ENCODE results near the gene RFC4.
A peak's percentile ranks its signal among the peaks of the same experiment; 100 is the strongest.
"Not testable (repeated sequence)": the region's sequence is repeated elsewhere in the genome, so short reads cannot be mapped to it uniquely, and the experiment has no call there.

RFC4 gene, protein sequence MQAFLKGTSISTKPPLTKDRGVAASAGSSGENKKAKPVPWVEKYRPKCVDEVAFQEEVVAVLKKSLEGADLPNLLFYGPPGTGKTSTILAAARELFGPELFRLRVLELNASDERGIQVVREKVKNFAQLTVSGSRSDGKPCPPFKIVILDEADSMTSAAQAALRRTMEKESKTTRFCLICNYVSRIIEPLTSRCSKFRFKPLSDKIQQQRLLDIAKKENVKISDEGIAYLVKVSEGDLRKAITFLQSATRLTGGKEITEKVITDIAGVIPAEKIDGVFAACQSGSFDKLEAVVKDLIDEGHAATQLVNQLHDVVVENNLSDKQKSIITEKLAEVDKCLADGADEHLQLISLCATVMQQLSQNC

DNA sequence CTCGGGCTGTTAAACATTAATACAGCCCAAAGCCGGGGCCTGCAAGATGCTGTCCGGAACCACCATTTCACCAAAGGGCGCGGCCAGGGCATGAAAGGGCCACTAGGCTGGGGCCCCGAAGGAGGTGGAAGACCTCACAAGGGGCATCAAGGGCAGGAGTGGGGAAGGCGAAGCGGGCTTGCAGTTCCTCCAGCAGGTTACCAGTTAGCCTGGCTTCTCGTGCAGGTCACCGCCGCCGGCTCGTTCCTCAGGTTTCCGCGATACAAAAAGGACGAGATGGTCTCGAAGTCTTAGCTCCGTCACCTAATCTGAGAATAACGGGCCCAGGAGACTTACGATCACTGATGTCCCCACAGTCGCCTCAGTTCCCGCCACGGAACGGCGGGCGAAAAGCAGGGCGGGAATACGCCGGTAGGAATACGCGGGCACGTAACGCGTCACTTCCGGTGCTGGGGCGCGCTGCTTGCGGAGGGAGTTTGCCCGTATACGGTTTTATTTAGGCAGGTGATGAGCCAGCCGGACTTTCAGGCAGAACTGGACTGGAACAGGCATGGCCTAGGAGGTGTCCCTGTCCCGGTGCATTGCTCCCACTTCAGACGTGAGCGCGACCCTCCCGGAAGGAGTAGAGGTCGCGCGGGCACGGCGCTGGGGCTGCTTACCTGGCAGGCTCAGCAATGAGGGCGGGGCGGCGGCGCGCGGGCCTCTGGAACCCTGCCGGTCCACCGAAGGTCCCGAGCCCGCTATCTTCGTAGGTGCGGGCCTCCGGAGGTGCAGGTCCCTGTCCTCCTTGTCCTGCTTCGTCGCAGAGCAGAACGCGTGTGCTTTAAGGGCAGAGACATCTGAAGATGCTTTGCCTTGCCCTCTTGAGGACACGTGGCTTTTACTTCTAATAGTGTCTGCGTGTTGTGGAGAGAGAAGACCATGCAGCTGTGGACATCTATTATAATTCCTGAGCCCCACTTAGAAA is at the start of gene RFC4:
Gene RFC4, minus strand, starts transcription at position 394 of the 967 bp plus-strand sequence. CDS start 1,769 bp downstream, outside the sequence.
- no peaks in the 10 kb centered on the region for H3K27me3 Mint-ChIP-seq (ENCODE audit: low read depth)
- peaks cover 28% of the 10 kb centered on the region for H3K4me1 Mint-ChIP-seq (ENCODE audit: low read depth)
- peak; percentile 85 for DNase-seq (ENCODE audit: low spot score)
- H3K27ac Mint-ChIP-seq, result peak within 1 kb of the TSS; percentile 91
- peak within 1 kb of the TSS; percentile 88 for H3K4me3 Mint-ChIP-seq
- peaks cover 18% of the 10 kb centered on the region for H3K36me3 Mint-ChIP-seq (ENCODE audit: low read depth)
- H3K9me3 Mint-ChIP-seq, result no peaks in the 10 kb centered on the region

DNA sequence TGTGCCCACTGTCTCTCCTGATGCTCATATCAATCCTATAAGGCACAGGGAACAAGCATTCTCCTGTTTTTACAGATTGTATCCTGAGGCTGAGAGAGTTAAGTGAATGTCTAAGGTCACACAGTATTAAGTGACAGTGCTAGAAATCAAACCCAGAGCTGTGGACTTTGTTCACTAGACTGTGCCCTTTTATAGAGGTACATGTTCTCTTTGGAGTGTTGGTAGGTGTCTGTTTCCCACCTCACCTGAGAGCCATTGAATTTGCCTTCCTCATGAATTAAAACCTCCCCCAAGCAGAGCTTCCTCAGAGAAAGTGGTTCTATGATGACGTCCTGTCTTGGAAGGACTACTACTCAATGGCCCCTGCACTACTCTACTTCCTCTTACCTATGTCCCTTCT is 48.7 kb upstream of the RFC4 start:
- Mint-ChIP-seq H3K27ac (no peak overlapping the region), H3K36me3 (ENCODE audit: low read depth) (peaks cover 9% of the 10 kb centered on the region), H3K4me1 (ENCODE audit: low read depth) (peaks cover 18% of the 10 kb centered on the region), H3K9me3 (peaks cover 19% of the 10 kb centered on the region), H3K27me3 (ENCODE audit: low read depth) (no peaks in the 10 kb centered on the region), H3K4me3 (no peak overlapping the region)
- DNase-seq (ENCODE audit: low spot score), result no peak

DNA sequence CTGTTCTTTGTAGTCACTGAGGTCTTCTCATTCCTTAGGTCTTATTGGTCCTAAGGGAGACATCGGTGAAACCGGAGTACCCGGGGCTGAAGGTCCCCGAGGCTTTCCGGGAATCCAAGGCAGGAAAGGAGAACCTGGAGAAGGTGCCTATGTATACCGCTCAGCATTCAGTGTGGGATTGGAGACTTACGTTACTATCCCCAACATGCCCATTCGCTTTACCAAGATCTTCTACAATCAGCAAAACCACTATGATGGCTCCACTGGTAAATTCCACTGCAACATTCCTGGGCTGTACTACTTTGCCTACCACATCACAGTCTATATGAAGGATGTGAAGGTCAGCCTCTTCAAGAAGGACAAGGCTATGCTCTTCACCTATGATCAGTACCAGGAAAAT is 47.9 kb upstream of the RFC4 start:
- peaks cover 11% of the 10 kb centered on the region for H3K9me3 Mint-ChIP-seq
- no peaks in the 10 kb centered on the region for H3K27me3 Mint-ChIP-seq (ENCODE audit: low read depth)
- no peak overlapping the region for H3K4me3 Mint-ChIP-seq
- no peak for DNase-seq (ENCODE audit: low spot score)
- no peak overlapping the region for H3K27ac Mint-ChIP-seq
- H3K36me3 Mint-ChIP-seq (ENCODE audit: low read depth), result peaks cover 5% of the 10 kb centered on the region
- peaks cover 22% of the 10 kb centered on the region for H3K4me1 Mint-ChIP-seq (ENCODE audit: low read depth)

DNA sequence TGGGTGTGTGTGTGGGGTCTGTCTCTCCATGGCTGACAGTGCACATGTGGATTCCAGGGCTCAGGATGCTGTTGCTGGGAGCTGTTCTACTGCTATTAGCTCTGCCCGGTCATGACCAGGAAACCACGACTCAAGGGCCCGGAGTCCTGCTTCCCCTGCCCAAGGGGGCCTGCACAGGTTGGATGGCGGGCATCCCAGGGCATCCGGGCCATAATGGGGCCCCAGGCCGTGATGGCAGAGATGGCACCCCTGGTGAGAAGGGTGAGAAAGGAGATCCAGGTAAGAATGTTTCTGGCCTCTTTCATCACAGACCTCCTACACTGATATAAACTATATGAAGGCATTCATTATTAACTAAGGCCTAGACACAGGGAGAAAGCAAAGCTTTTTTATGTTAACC is 46.7 kb upstream of the RFC4 start:
- Mint-ChIP-seq H3K27ac (no peak overlapping the region), H3K36me3 (ENCODE audit: low read depth) (peaks cover 4% of the 10 kb centered on the region), H3K27me3 (ENCODE audit: low read depth) (no peaks in the 10 kb centered on the region), H3K9me3 (peaks cover 5% of the 10 kb centered on the region), H3K4me1 (ENCODE audit: low read depth) (peaks cover 22% of the 10 kb centered on the region), H3K4me3 (no peak overlapping the region)
- no peak for DNase-seq (ENCODE audit: low spot score)

DNA sequence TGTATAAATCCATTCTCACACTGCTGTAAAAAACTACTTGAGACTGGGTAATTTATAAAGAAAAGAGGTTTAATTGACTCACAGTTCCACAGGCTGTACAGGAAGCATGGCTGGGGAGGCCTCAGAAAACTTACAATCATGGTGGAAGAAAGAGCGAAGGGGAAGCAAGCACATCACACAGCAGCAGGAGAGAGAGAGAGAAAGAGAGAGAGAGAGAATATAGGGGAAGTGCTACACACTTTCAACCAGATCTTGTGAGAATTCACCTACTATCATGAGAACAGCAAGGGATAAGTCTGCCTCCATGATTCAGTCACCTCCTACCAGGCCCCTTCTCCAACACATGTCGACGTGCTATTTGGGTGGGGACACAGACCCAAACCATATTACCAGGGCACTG is 45.6 kb upstream of the RFC4 start:
- not testable (repeated sequence) for DNase-seq (ENCODE audit: low spot score); H3K4me3 Mint-ChIP-seq; H3K27me3 Mint-ChIP-seq (ENCODE audit: low read depth); H3K9me3 Mint-ChIP-seq; H3K36me3 Mint-ChIP-seq (ENCODE audit: low read depth)
- Mint-ChIP-seq H3K4me1 (ENCODE audit: low read depth) (peaks cover 18% of the 10 kb centered on the region), H3K27ac (peak overlapping the region; percentile 62)

DNA sequence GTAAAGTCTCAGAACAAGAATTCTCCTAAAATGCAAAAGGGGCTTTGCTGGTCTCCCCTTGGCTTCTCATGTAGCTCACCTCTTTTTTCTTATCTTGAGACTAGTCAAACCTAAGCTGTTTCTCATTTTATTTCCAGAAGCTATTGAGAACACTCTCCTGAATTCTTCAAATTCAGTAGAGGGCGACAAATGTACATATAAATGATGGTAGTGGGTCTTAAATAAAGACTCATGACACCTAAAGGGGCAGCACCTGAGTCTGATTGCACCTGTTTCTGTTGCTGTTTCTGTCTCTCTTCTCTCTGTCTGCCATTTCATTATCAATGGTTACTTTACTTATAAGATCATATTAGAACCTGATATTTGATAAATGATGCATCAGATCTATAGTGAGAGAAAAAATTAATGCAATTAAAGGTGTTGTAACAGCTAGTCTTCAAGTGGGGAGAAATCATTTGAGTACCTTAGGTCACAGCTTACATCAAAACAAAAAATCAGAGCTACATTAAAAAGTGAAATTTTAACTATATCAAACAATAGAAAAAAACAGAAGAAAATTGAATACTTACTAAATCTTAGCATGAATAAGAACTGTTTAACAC is 43.2 kb upstream of the RFC4 start:
- Mint-ChIP-seq H3K4me3 (no peak overlapping the region), H3K9me3 (peaks cover 5% of the 10 kb centered on the region), H3K27ac (no peak overlapping the region), H3K36me3 (ENCODE audit: low read depth) (peaks cover 4% of the 10 kb centered on the region), H3K4me1 (ENCODE audit: low read depth) (peaks cover 18% of the 10 kb centered on the region), H3K27me3 (ENCODE audit: low read depth) (peaks cover 14% of the 10 kb centered on the region)
- DNase-seq (ENCODE audit: low spot score), result no peak

DNA sequence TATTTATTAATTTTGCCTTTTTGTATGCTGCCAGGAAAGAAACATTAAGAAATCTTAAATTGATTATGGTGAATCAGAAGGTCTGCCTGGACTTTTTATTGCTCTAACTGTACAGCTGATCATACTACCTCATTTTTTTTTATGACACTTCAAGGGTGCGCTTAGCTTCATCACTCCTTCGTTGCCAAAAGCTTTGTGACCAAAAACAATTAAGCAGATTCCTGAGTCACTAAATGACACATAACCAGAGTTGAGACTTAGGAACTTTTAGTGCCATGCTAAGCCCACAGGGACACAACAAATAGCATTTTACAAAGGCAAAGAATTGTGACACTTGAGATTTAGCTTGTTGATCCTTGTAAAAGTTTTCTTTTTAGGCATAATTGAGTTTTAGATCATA is 41.2 kb upstream of the RFC4 start:
- Mint-ChIP-seq H3K4me1 (ENCODE audit: low read depth) (peaks cover 18% of the 10 kb centered on the region), H3K27ac (no peak overlapping the region), H3K36me3 (ENCODE audit: low read depth) (peaks cover 1% of the 10 kb centered on the region), H3K9me3 (peaks cover 5% of the 10 kb centered on the region), H3K27me3 (ENCODE audit: low read depth) (peaks cover 14% of the 10 kb centered on the region), H3K4me3 (no peak overlapping the region)
- no peak for DNase-seq (ENCODE audit: low spot score)

DNA sequence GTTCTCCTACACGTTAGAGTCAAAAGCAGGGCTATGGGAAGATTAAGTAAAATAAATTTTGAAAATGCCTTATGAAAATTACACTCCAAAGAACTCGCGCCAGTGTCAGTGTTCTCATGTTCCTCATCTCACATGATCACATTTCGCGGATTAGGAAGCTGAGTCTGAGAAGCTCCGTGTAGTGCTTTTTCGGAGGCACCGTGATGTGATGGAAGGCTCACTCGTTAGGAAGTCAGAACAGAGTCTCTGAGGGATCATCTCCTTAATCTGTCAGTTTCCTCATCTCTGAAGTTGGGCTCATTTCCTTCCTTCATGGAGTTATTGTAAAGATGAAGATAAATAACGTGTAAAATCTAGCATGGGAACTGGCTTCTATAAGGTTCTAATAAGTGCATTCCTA is 39.5 kb upstream of the RFC4 start:
- Mint-ChIP-seq H3K36me3 (ENCODE audit: low read depth) (no peaks in the 10 kb centered on the region), H3K4me1 (ENCODE audit: low read depth) (peaks cover 7% of the 10 kb centered on the region)

DNA sequence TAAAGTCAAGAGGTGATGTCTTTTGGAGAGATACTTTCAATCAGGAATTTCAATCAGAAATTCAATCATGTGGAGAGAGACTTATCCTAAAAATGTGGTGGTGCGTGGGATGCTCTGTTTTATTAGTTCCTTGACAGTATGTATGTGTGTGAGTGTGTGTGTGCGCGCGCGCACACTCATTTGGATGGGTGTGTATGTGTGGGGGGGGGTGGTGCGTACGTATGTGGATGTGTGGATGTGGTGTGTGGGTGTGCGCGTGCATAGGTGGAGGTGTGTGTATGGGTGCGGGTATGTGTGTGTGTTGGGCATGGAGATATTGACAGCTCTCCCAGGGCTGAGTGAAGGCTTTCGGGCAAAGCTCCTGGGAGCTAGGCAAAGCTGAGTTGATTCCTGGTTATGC is 38.6 kb upstream of the RFC4 start:
- peaks cover 7% of the 10 kb centered on the region for H3K4me1 Mint-ChIP-seq (ENCODE audit: low read depth)
- H3K4me3 Mint-ChIP-seq, result no peak overlapping the region
- no peak overlapping the region for H3K27ac Mint-ChIP-seq

More for the DNA sequence above, 39.5 kb upstream of the RFC4 start:
- Mint-ChIP-seq H3K4me3 (no peak overlapping the region), H3K9me3 (no peaks in the 10 kb centered on the region), H3K27me3 (ENCODE audit: low read depth) (peaks cover 14% of the 10 kb centered on the region), H3K27ac (no peak overlapping the region)
- peak; percentile 2 for DNase-seq (ENCODE audit: low spot score)

DNA sequence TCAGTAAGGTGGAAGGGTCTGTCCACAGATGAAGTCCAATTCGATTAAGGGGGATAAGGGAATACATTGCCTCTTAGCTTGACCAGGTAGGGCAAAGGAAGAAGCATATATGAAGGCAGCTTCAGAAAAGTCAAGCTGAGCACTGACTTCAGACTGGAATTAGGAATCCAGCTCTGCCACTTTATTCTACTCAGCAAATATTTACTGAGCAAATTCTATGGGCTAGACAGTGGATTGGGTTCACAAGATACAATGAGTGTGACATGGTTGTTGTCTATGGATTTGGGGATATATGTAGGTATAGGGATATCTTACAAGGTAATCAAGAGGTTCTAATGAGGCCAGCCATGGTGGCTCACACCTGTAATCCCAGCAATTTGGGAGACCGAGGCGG is 36.8 kb upstream of the RFC4 start:
- Mint-ChIP-seq H3K4me1 (ENCODE audit: low read depth) (peaks cover 2% of the 10 kb centered on the region), H3K36me3 (ENCODE audit: low read depth) (no peaks in the 10 kb centered on the region), H3K27me3 (ENCODE audit: low read depth) (peaks cover 17% of the 10 kb centered on the region), H3K4me3 (no peak overlapping the region), H3K27ac (no peak overlapping the region), H3K9me3 (no peaks in the 10 kb centered on the region)
- no peak for DNase-seq (ENCODE audit: low spot score)

More for the DNA sequence above, 38.6 kb upstream of the RFC4 start:
- DNase-seq (ENCODE audit: low spot score), result no peak
- Mint-ChIP-seq H3K9me3 (no peaks in the 10 kb centered on the region), H3K27me3 (ENCODE audit: low read depth) (peaks cover 14% of the 10 kb centered on the region), H3K36me3 (ENCODE audit: low read depth) (no peaks in the 10 kb centered on the region)

DNA sequence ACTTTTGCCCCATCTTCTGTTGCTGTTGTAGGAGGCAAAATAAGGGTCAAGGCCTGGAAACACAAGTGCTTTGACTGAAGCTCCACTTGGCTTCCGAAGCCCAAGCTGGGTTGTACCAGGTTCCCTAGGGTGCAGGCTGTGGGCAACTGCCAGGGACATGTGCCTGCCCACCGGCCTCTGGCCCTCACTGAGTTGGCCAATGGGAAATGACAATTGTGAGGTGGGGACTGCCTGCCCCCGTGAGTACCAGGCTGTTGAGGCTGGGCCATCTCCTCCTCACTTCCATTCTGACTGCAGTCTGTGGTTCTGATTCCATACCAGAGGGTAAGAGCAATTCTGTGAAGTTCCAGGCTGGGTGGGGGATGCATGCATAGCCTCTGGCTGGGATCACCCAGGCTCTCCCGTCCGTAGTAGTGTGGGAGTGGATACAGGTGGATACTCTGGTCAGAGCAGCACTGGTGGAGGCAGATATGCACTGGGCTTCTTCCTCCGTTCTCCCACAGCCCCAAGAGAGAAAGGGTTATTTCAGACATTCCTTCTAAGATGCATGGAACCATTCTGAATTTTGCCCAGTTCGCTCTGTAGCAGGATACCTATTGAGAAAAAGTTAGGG is 36.2 kb upstream of the RFC4 start, which contains the start of gene ADIPOQ:
Gene ADIPOQ, plus strand, starts transcription at position 285 of the 613 bp plus-strand sequence. CDS start 10,349 bp downstream, outside the sequence.
- Mint-ChIP-seq H3K9me3 (no peaks in the 10 kb centered on the region), H3K27me3 (ENCODE audit: low read depth) (peaks cover 19% of the 10 kb centered on the region), H3K4me1 (ENCODE audit: low read depth) (peaks cover 2% of the 10 kb centered on the region), H3K36me3 (ENCODE audit: low read depth) (no peaks in the 10 kb centered on the region), H3K4me3 (no peak within 1 kb of the TSS), H3K27ac (no peak within 1 kb of the TSS)
- DNase-seq (ENCODE audit: low spot score), result no peak

DNA sequence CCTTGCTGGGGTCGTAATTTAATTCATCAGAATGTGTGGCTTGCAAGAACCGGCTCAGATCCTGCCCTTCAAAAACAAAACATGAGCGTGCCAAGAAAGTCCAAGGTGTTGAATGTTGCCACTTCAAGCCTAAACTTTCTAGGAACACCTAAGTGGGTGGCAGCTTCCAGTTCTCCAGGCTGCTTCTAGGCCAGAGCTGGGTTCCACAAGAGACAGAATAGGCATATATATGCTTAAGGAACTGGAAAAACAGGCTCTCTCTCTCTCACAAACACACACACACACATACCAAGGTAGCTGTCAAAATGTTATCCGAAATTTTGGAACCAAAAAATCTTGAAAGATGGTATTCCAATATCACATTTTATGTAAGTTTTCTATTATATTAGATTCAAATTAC is 35.3 kb upstream of the RFC4 start:
- no peak for DNase-seq (ENCODE audit: low spot score)
- H3K4me3 Mint-ChIP-seq, result no peak overlapping the region
- no peaks in the 10 kb centered on the region for H3K36me3 Mint-ChIP-seq (ENCODE audit: low read depth)
- peaks cover 16% of the 10 kb centered on the region for H3K27me3 Mint-ChIP-seq (ENCODE audit: low read depth)
- H3K9me3 Mint-ChIP-seq, result no peaks in the 10 kb centered on the region
- H3K4me1 Mint-ChIP-seq (ENCODE audit: low read depth), result no peaks in the 10 kb centered on the region
- H3K27ac Mint-ChIP-seq, result no peak overlapping the region

DNA sequence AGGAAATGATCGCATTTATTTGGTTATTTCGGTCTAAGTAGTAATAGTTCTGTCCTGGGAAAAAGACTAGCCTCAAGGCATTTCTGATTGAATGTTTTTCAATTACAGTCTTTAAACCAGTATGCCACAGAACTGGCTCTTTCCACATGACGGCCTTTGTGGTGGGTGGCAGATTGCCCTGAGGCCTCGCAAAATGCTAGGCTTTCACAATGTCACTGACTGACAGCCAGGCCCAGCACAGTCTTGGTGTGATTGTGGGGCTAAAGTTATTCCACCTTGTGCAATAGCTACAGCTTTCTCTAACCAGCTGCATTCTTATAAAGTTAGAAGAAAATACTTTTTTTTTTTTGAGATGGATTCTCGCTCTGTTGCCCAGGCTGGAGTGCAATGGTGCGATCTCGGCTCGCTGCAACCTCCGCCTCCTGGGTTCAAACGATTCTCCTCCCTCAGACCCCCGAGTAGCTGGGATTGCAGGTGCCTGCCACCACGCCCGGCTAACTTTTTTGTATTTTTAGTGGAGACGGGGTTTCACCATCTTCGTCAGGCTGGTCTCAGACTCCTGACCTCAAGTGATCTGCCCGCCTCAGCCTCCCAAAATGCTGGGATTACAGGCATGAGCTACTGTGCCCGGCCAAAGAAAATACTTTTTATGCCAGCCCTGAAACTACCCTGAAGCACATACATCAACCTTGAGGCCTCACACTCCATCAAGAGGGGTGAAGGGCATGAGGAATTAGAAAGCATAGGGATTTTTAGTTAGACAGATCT is 33.8 kb upstream of the RFC4 start:
- Mint-ChIP-seq H3K4me3 (no peak overlapping the region), H3K4me1 (ENCODE audit: low read depth) (no peaks in the 10 kb centered on the region), H3K9me3 (no peaks in the 10 kb centered on the region), H3K36me3 (ENCODE audit: low read depth) (no peaks in the 10 kb centered on the region), H3K27me3 (ENCODE audit: low read depth) (peaks cover 14% of the 10 kb centered on the region), H3K27ac (no peak overlapping the region)
- DNase-seq (ENCODE audit: low spot score), result no peak

All from T-helper 2 cell treated with Interferon-gamma antibody and Interleukin-4, amounts not matched to agents 5 μg/mL and 100 μg/mL, for 36 hours (primary cell).